Gastrocnemius medialis (tissue), 4 donors: Measurements from ENCODE around the gene DSC1.

ENCODE experiments used
- CTCF ChIP-seq, 5 experiments: fragments of 450-650 bp in 3 of 5; fragments of 200-600 bp in 2 of 5; sonication (generic) in 2 of 5; IDR thresholded peaks in 4 of 5; conservative IDR thresholded peaks in 1 of 5; 1 replicate in 4 of 5; 2 replicates in 1 of 5; pipeline ENCODE4 v1.5.1; 2016 to 2019; ENCODE audit warnings: antibody characterized with exemption in 5 of 5, mild to moderate bottlenecking in 3 of 5, moderate library complexity in 3 of 5
- POLR2A ChIP-seq, 2 donors: fragments of 450-650 bp; IDR thresholded peaks; one replicate each; pipeline ENCODE4 v1.6.1; 2017; ENCODE audit warnings: antibody characterized with exemption in 2 of 2, mild to moderate bottlenecking in 2 of 2, moderate library complexity in 2 of 2

GRCh38 chr18:31079973-31080372 is 82.7 kb downstream of the DSC1 start:
- TF ChIP-seq POLR2A (IDR thresholded peaks at IDR 0.05) (no peak), CTCF (IDR thresholded peaks at IDR 0.05 in 4 of 5, conservative IDR thresholded peaks at IDR 0.05 in 1 of 5) (no peak)
